Right cardiac atrium (tissue), 5 donors: Measurements from ENCODE around the gene RAB4A. TPM values are rescaled to one million over a fixed set of nuclear protein-coding genes. Genes with fewer than 3 reads are reported as not detected.
"Not testable (repeated sequence)": the region's sequence is repeated elsewhere in the genome, so short reads cannot be mapped to it uniquely, and the experiment has no call there.

Experiments
- ATAC-seq, 2 donors: fragments of 200-7000 bp; cut with Tn5 transposase; one replicate each; pipeline versions ENCODE4 v1.8.0 to v1.9.1; 2020; ENCODE audit warnings: moderate library complexity in 2 of 2, mild to moderate bottlenecking in 1 of 2
- DNase-seq, 3 donors: peaks; one replicate each; pipeline ENCODE4 v3.0.0-alpha.2; 2020
- H3K27ac ChIP-seq: one replicate; pipeline ENCODE4 v1.5.1; 2013; ENCODE audit warnings: mild to moderate bottlenecking, low read length, control low read depth, moderate library complexity
- H3K27me3 ChIP-seq: one replicate; pipeline ENCODE4 v1.6.1; 2013; ENCODE audit not compliant: control insufficient read depth, insufficient read depth
- H3K4me1 ChIP-seq: one replicate; pipeline ENCODE4 v1.6.1; 2013; ENCODE audit warnings: low read length; ENCODE audit not compliant: control insufficient read depth, insufficient read depth
- H3K4me3 ChIP-seq: one replicate; pipeline ENCODE4 v1.5.1; 2013; ENCODE audit warnings: low read length, control low read depth
- H3K9me3 ChIP-seq: one replicate; pipeline ENCODE4 v1.6.1; 2013; ENCODE audit warnings: low read length; ENCODE audit not compliant: control insufficient read depth
- WGBS: extraction: QIAGEN DNeasy Blood & Tissue Kit; methylation state at CpG from one replicate; pipeline ENCODE4 v1.1.7; 2013; 5-methylcytosine and 5-hydroxymethylcytosine counted together
- intact Hi-C, 4 donors: fragments of 100-400 bp; cut with DNase I; formaldehyde crosslinking; loops; one replicate each; pipeline versions ENCODE4 v1.11.0 to v1.14.0; 2022 to 2023
- polyA plus RNA-seq: library from polyadenylated mRNA; stranded (reverse); fragments of 200-250 nt; gene quantifications from one replicate; pipeline ENCODE4 v1.2.3, GENCODE V29; 2013
- total RNA-seq, 4 donors: library from RNA; stranded (reverse); fragmentation: NEBNext Ultra II Directional; extraction: Animal tissue kit (Norgen Biotek cat#: 25700); gene quantifications; one replicate each; pipeline ENCODE4 v1.2.1, GENCODE V29; 2021
- donor health status: healthy with polysubstance abuse.
- donor health status: DM: no; HTN: yes; CAD: no.
- donor health status: DM: no; HTN: no; CAD: no.
- donor health status: DM: no; HTN: yes; CAD: no; lungs with severe emphysema.
- donor health status: DM: yes; HTN: yes; CAD: no.

The RAB4A gene
- total and polyA plus RNA-seq, 5 donors, result 50.1 to 114 (median 99.1) TPM

GRCh38 chr1:229284887-229285286 is 14.0 kb downstream of the RAB4A start:
- Histone ChIP-seq H3K4me3 (no peak overlapping the region), H3K27ac (no peak overlapping the region), H3K9me3 (no peaks in the 10 kb centered on the region), H3K4me1 (peaks cover 8% of the 10 kb centered on the region), H3K27me3 (no peaks in the 10 kb centered on the region)
- no peak for ATAC-seq
- no peak for DNase-seq
- 94% methylated on average over 3 of the region's 3 CpGs for WGBS
- intact Hi-C loops, result no loop called here

GRCh38 chr1:229285440-229285839 is 14.5 kb downstream of the RAB4A start:
- 74% methylated on average over 2 of the region's 2 CpGs for WGBS

GRCh38 chr1:229286099-229286766 is 15.3 kb downstream of the RAB4A start:
- ATAC-seq, result no peak
- peaks cover 8% of the 10 kb centered on the region for H3K4me1 ChIP-seq
- no peaks in the 10 kb centered on the region for H3K9me3 ChIP-seq
- DNase-seq, result no peak
- no peak overlapping the region for H3K27ac ChIP-seq
- 73% methylated on average over 2 of the region's 2 CpGs for WGBS
- intact Hi-C loops, result no loop called here
- H3K4me3 ChIP-seq, result no peak overlapping the region
- no peaks in the 10 kb centered on the region for H3K27me3 ChIP-seq

More at GRCh38 chr1:229285440-229285839, 14.5 kb downstream of the RAB4A start:
- ATAC-seq (no peak), DNase-seq (no peak)
- Histone ChIP-seq H3K9me3 (no peaks in the 10 kb centered on the region), H3K4me1 (peaks cover 8% of the 10 kb centered on the region), H3K27me3 (no peaks in the 10 kb centered on the region), H3K27ac (no peak overlapping the region), H3K4me3 (no peak overlapping the region)
- intact Hi-C loops, result no loop called here

GRCh38 chr1:229287267-229287666 is 16.4 kb downstream of the RAB4A start:
- H3K27ac ChIP-seq, result no peak overlapping the region
- no peaks in the 10 kb centered on the region for H3K27me3 ChIP-seq
- ATAC-seq (no peak), DNase-seq (no peak)
- H3K9me3 ChIP-seq, result no peaks in the 10 kb centered on the region
- H3K4me3 ChIP-seq, result no peak overlapping the region
- WGBS, result 73% methylated on average over 1 of the region's 1 CpG
- H3K4me1 ChIP-seq, result peaks cover 9% of the 10 kb centered on the region
- intact Hi-C loops, result no loop called here

- intact Hi-C loops, result no loop called here
- Histone ChIP-seq H3K4me1 (peaks cover 4% of the 10 kb centered on the region), H3K4me3 (no peak overlapping the region), H3K27me3 (no peaks in the 10 kb centered on the region), H3K27ac (no peak overlapping the region), H3K9me3 (no peaks in the 10 kb centered on the region)
- 93% methylated on average over 1 of the region's 1 CpG for WGBS
- no peak for DNase-seq
- no peak for ATAC-seq
Measured at GRCh38 chr1:229288516-229288915, 17.6 kb downstream of the RAB4A start.

GRCh38 chr1:229291686-229292085 is 20.8 kb downstream of the RAB4A start:
- ATAC-seq, H3K27ac ChIP-seq, H3K9me3 ChIP-seq, DNase-seq, H3K4me3 ChIP-seq, intact Hi-C loops, H3K27me3 ChIP-seq, H3K4me1 ChIP-seq: not testable (repeated sequence)
- over 99% methylated on average over 3 of the region's 4 CpGs for WGBS

- intact Hi-C loops, result no loop called here
- no peak overlapping the region for H3K27ac ChIP-seq
- no peak overlapping the region for H3K4me3 ChIP-seq
- 90% methylated on average over 10 of the region's 10 CpGs for WGBS
- peaks cover 2% of the 10 kb centered on the region for H3K4me1 ChIP-seq
- H3K9me3 ChIP-seq, result no peaks in the 10 kb centered on the region
- no peak for ATAC-seq
- no peak for DNase-seq
- no peaks in the 10 kb centered on the region for H3K27me3 ChIP-seq
Measured at GRCh38 chr1:229293528-229294204, 22.8 kb downstream of the RAB4A start.

- H3K27me3 ChIP-seq, result no peaks in the 10 kb centered on the region
- H3K27ac ChIP-seq, result no peak overlapping the region
- ATAC-seq (peak in 1 of 2 donors; percentile 19), DNase-seq (peak in 1 of 3 donors; percentile 44)
- intact Hi-C loops, result no loop called here
- no peaks in the 10 kb centered on the region for H3K9me3 ChIP-seq
- 90% methylated on average over 11 of the region's 11 CpGs for WGBS
- H3K4me1 ChIP-seq, result peaks cover 2% of the 10 kb centered on the region
- H3K4me3 ChIP-seq, result no peak overlapping the region
Measured at GRCh38 chr1:229295745-229296144, 24.8 kb downstream of the RAB4A start.

GRCh38 chr1:229296541-229296941 is 25.6 kb downstream of the RAB4A start:
- intact Hi-C loops, result no loop called here

GRCh38 chr1:229297746-229298145 is 26.8 kb downstream of the RAB4A start:
- ATAC-seq, result no peak
- intact Hi-C loops, result no loop called here
- H3K9me3 ChIP-seq, result no peaks in the 10 kb centered on the region
- WGBS, result 98% methylated on average over 1 of the region's 1 CpG
- H3K4me1 ChIP-seq, result no peaks in the 10 kb centered on the region
- H3K27me3 ChIP-seq, result no peaks in the 10 kb centered on the region
- no peak overlapping the region for H3K4me3 ChIP-seq
- no peak for DNase-seq
- H3K27ac ChIP-seq, result no peak overlapping the region

More at GRCh38 chr1:229296541-229296941, 25.6 kb downstream of the RAB4A start:
- Histone ChIP-seq H3K4me3 (no peak overlapping the region), H3K9me3 (no peaks in the 10 kb centered on the region), H3K4me1 (peaks cover 2% of the 10 kb centered on the region), H3K27me3 (no peaks in the 10 kb centered on the region), H3K27ac (no peak overlapping the region)
- ATAC-seq, result peak; percentile 80 to 91
- DNase-seq, result peak; percentile 46 to 63 (median 59)
- WGBS, result 38% methylated on average over 3 of the region's 3 CpGs

GRCh38 chr1:229298420-229298819 is 27.5 kb downstream of the RAB4A start:
- no peak for ATAC-seq

More at GRCh38 chr1:229298420-229298819, 27.5 kb downstream of the RAB4A start:
- Histone ChIP-seq H3K27ac (no peak overlapping the region), H3K4me3 (no peak overlapping the region), H3K9me3 (no peaks in the 10 kb centered on the region), H3K27me3 (no peaks in the 10 kb centered on the region), H3K4me1 (no peaks in the 10 kb centered on the region)
- no peak for DNase-seq
- intact Hi-C loops, result no loop called here
